GM12865 (cell line): ENCODE measurements around the gene SYNPR.

Experiments
- DNase-seq: peaks from one replicate; pipeline ENCODE4 v3.0.0; 2010; ENCODE audit warnings: low read depth
- H3K4me3 ChIP-seq: 2 replicates; pipeline ENCODE4 v1.5.1; 2011; ENCODE audit warnings: mild to moderate bottlenecking, low read depth, low read length, control low read depth
- CTCF ChIP-seq: IDR thresholded peaks from 2 replicates; pipeline ENCODE4 v1.5.1; 2011; ENCODE audit warnings: low read length, control low read depth, low read depth, inconsistent platforms; ENCODE audit not compliant: insufficient read depth; ENCODE audit errors: missing control alignments

Gene SYNPR

GRCh38 chr3:63325386-63325785 is 47.3 kb downstream of the SYNPR start:
- no peak for TF ChIP-seq CTCF
- DNase-seq, result no peak
- no peak overlapping the region for H3K4me3 ChIP-seq

- no peak for DNase-seq
Observed at GRCh38 chr3:63328365-63328764, 50.3 kb downstream of the SYNPR start.

GRCh38 chr3:63331520-63331919 is 53.4 kb downstream of the SYNPR start:
- no peak for DNase-seq

More at GRCh38 chr3:63328365-63328764, 50.3 kb downstream of the SYNPR start:
- no peak overlapping the region for H3K4me3 ChIP-seq
- TF ChIP-seq CTCF, result no peak

GRCh38 chr3:63333815-63334214 is 55.7 kb downstream of the SYNPR start:
- no peak for DNase-seq
- H3K4me3 ChIP-seq, result no peak overlapping the region
- no peak for TF ChIP-seq CTCF

More at GRCh38 chr3:63331520-63331919, 53.4 kb downstream of the SYNPR start:
- no peak for TF ChIP-seq CTCF
- H3K4me3 ChIP-seq, result no peak overlapping the region

- H3K4me3 ChIP-seq, result no peak overlapping the region
- DNase-seq, result no peak
- TF ChIP-seq CTCF, result no peak
Observed at GRCh38 chr3:63338351-63338750, 60.2 kb downstream of the SYNPR start.

- no peak for TF ChIP-seq CTCF
- H3K4me3 ChIP-seq, result no peak overlapping the region
- DNase-seq, result peak; percentile 40
Observed at GRCh38 chr3:63343674-63344073, 65.6 kb downstream of the SYNPR start.

GRCh38 chr3:63344661-63345060 is 66.6 kb downstream of the SYNPR start:
- no peak overlapping the region for H3K4me3 ChIP-seq
- TF ChIP-seq CTCF, result no peak
- no peak for DNase-seq
